Activated effector memory CD4-positive, alpha-beta T cell treated with anti-CD3 and anti-CD28 coated beads, Interleukin-2, amount 50 U/mL, for 16 hours (primary cell): Measurements from ENCODE around the gene HINFP.
A peak's percentile ranks its signal among the peaks of the same experiment; 100 is the strongest.

ENCODE experiments used
- DNase-seq: peaks from one replicate; pipeline ENCODE4 v3.0.0-alpha.2; 2020

Gene HINFP, protein sequence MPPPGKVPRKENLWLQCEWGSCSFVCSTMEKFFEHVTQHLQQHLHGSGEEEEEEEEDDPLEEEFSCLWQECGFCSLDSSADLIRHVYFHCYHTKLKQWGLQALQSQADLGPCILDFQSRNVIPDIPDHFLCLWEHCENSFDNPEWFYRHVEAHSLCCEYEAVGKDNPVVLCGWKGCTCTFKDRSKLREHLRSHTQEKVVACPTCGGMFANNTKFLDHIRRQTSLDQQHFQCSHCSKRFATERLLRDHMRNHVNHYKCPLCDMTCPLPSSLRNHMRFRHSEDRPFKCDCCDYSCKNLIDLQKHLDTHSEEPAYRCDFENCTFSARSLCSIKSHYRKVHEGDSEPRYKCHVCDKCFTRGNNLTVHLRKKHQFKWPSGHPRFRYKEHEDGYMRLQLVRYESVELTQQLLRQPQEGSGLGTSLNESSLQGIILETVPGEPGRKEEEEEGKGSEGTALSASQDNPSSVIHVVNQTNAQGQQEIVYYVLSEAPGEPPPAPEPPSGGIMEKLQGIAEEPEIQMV

DNA sequence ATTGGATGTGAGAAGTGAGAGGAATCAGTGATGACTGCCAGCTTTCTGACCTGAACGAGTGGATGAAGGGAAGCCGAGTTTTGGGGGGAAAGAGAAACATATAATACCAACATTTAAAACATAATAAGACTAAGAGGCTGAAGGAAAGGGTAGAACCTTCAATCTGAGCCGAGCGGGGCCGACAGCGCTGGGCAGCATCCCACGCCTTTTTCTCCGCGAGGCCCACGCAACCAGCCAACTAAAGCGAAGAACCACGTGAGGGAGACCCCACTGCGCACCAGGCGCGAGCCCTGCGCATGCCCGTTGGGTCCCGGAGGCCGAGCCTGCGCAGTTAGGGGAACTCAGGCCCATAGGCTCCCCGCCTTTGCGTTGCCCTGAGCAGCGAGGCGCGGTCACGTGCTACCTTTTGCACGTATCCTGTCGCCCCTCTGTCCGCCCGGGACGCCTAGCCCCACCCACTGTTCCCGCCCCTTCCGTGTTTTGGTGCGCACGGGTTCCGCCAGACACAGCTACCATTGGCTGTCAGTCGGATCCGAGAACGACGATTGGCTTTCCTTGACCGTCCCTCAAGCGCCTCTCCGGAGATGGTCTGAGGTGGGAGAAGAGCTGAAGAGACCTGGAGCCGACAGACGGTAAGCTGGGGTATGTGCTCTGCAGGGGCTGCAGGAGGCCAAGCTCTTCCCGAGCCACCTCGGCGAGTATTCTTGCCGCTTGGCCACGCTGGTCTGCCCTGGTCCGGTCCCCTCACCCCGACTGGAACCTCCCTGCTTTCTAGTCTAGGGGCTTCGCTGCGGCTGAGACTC, at the start of gene HINFP:
TSS of gene HINFP (plus strand) at position 573 of the 803 bp plus-strand sequence. CDS start 5,365 bp downstream, outside the sequence.
- peak; percentile 100 for DNase-seq

DNA sequence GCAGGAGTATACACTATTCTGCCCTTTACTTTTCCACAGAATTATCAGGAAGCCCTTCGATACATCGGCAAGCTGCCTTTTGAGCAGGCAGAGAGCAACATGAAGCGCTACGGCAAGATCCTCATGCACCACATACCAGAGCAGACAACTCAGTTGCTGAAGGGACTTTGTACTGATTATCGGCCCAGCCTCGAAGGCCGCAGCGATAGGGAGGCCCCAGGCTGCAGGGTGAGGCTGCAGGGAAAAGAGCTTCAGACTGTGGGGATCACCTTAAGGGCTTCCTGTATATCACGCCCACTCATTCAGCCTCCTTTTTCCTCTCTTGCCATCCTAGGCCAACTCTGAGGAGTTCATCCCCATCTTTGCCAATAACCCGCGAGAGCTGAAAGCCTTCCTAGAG, 43.5 kb upstream of the HINFP start:
- DNase-seq, result no peak

DNA sequence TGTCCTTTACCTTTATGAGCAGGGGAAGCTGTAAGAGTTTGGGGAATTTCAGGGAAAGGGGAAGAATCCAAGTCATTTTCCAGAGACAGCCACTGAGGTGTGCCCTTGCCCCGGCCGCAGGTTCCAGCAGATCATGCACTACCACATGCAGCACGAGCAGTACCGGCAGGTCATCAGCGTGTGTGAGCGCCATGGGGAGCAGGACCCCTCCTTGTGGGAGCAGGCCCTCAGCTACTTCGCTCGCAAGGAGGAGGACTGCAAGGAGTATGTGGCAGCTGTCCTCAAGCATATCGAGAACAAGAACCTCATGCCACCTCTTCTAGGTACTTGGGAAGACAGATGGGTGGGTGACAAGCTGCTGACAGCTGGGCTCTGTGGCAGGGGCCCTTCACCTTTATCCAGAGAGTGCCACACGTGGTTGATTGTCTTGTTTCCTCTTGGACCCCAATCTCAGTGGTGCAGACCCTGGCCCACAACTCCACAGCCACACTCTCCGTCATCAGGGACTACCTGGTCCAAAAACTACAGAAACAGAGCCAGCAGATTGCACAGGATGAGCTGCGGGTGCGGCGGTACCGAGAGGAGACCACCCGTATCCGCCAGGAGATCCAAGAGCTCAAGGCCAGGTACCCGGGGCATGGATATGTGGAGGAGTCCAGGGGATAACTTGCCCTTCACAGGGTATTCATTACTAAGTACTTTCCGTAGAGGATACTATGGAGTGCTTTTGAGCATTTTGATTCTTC, 42.5 kb upstream of the HINFP start:
- no peak for DNase-seq

DNA sequence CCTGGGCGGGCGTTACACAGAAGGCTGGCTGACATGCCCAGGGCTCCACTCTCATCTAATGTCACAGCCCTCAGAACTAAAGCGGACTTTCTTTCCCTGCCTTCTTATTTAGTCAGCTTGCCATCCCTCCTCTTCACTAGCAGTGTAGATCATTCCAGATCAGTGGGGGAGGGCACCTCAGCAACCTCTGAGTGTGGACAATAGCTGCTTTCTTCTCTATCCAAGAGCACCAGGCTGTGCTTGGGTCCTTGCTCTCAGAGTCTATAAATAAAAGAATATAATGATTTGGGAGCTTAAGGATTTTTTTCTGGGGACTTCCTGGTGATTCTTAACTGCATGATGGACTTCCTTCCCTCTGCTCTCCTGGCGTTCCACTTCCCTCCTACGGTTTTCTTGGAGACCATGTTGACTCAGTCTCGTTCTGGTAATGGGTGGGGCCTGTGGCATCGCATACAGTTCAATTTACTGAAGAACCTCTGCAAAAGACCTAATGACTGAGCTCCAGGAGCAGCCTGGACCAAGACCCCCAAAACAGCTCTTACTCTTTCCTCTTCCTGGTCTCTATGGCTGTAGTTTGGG, 39.6 kb upstream of the HINFP start:
- DNase-seq, result no peak

DNA sequence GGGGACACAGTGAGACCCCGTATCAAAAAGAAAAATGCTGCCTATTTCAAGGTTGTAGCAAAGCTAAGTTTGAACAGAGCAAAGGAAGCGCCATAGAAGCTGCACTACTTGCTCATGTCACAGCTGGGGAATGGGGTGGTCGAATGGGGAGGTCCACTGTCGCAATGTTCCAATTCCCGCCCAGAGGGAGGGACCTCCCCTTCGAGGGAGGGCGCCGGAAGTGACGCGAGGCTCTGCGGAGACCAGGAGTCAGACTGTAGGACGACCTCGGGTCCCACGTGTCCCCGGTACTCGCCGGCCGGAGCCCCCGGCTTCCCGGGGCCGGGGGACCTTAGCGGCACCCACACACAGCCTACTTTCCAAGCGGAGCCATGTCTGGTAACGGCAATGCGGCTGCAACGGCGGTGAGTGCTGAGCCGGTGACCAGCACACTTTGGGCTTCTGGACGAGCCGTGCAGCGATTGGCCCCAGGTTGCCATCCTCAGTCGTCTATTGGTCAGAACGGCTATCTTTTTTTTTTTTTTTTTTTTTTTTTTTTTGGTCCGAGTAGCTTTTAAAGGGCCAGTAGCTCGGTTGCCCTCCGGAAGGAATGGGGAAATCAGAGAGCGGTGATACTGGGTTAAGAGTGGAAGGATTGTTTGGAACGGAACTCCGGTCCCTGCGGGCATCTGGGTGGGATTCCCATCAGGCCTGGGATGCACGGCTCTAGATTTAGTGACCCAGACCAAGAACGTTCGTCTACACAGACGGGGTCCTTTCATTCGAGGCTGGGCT, 36.5 kb upstream of the HINFP start, which contains the start of gene HMBS:
TSS of gene HMBS (plus strand) at position 219 of the 774 bp plus-strand sequence. CDS start at position 372, 153 bp downstream.
- DNase-seq, result peak; percentile 96

DNA sequence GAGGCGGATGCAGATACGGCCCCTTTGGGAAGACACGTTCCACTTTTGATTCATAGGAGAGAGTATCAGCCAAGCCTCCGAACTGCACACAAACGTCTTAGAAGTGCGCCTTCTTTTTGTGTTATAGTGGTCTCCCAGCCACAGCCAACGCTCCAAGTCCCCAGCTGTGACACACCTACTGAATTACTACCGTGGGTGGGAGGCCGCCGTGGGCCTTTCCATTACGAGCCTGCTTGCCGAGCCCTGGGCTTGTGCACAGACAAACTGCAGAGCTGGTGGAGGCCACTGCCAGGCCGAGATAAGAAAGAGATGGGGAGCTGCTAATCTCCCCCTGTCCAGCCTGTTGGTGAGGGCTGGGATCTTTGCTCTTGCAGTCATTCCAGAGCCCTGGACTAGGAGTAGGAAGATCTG, 35.9 kb upstream of the HINFP start:
- peak; percentile 79 for DNase-seq

DNA sequence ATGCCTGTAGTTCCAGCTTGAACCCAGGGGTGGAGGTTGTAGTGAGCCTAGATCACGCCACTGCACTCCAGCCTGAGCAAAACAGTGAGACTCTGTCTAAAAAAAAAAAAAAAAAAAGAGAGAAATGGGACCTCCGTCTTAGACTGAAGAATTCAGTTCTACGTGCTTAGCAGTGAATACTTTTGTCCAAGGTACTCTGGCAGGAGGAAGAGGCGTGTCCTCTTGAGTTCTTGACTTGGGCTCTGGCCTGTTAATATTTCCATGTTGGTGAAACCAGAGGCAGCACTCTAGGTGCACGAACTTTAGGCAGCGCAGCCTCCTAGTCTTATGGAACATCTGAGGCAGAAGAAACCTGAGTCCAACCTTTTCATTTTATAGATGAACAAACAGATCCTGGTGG, 34.3 kb upstream of the HINFP start:
- no peak for DNase-seq

DNA sequence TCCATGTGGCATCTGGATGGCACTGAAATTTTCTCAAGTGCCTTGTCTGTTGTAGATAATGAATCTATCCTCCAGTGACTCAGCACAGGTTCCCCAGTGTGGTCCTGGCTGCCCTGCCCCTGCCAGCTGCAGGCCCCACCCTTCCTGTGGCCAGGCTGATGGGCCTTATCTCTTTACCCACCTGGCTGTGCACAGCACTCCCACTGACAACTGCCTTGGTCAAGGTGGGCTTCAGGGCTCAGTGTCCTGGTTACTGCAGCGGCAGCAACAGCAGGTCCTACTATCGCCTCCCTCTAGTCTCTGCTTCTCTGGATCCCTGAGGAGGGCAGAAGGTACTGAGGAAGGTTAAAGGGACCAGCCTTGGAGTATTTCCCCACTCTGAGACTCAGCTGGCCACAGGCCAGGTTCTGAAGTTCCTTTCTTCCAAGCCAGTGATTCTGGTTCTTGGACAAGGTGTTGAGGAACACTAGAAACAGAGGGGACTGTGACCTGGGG, 33.6 kb upstream of the HINFP start:
- no peak for DNase-seq

DNA sequence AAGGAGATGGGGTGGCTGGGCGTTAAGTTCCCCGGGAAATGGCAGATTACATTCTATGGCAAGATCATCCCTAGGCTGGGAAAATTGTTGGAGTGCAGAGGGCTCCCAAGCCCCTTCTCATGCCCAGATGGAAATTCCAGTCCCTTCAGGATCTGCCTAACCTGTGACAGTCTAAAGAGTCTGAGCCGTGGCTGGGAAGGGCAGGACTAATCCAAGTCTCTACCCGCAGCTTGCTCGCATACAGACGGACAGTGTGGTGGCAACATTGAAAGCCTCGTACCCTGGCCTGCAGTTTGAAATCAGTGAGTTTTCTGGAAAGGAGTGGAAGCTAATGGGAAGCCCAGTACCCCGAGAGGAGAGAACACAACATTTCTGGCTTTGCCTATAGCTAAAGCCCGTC, 33.0 kb upstream of the HINFP start:
- no peak for DNase-seq

DNA sequence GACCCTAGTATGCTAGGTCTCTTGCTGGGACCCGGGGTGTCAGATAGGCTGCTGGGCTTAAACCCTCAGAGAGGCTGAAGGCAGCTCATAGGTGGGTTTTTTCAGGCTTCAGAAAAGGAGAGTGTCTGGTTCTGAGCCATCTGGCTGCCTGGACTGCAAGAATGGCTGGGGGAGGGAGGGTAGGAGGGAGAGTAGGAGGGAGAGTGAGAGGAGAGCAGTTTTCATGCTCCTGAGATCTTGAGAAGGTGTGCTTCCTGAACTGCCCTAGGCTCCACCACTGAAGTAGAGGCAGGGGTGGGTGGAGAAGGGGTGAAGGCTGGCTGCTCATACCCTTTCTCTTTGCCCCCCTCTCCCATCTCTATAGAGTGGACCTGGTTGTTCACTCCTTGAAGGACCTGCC, 32.1 kb upstream of the HINFP start:
- no peak for DNase-seq

DNA sequence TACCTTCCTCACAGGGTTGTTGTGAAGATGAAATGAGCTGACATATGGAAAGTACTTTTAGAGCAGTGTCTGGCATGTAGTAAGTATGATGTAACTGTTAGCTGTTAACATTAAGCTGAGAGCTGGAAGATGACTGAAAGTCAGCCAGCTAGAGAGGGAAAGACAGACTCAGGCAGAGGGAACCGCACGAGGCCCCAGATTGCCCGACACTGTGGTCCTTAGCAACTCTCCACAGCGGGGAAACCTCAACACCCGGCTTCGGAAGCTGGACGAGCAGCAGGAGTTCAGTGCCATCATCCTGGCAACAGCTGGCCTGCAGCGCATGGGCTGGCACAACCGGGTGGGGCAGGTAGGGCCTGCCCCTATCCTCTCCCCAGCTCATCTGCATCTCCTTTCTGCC, 30.2 kb upstream of the HINFP start:
- no peak for DNase-seq

DNA sequence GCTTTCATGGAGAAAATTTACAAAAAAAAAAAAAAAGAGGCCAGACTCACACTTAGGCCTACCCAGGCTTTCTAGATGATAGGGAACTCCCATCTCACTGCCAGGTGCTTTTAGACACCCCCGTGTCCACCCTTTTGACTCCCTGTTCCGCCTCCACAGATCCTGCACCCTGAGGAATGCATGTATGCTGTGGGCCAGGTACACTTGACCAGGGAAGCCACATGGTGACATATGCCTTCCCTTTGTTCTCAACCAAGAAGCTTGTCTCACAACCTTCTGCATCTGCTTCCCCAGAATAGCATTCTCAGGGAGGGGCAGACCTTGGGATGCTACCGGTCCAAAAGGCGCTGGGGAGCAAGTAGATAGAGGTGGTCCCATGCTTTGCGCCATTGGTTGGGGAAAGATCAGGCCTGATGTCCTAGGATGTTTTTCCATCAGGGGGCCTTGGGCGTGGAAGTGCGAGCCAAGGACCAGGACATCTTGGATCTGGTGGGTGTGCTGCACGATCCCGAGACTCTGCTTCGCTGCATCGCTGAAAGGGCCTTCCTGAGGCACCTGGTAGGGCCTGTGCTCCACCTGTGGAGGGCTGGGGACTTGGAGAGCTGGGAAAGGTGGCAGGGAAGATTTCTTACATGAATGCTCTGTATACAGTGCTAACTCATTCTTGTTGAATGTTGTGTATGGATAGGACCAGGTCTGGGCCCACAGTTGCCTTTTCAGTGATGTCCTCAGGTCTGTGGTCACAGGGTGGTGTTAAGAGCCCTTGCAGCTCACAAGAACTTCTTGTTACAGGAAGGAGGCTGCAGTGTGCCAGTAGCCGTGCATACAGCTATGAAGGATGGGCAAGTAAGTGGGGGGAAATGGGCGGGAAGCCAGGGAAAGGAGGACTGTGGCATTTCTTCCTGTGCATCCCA, 29.2 kb upstream of the HINFP start:
- DNase-seq, result no peak

DNA sequence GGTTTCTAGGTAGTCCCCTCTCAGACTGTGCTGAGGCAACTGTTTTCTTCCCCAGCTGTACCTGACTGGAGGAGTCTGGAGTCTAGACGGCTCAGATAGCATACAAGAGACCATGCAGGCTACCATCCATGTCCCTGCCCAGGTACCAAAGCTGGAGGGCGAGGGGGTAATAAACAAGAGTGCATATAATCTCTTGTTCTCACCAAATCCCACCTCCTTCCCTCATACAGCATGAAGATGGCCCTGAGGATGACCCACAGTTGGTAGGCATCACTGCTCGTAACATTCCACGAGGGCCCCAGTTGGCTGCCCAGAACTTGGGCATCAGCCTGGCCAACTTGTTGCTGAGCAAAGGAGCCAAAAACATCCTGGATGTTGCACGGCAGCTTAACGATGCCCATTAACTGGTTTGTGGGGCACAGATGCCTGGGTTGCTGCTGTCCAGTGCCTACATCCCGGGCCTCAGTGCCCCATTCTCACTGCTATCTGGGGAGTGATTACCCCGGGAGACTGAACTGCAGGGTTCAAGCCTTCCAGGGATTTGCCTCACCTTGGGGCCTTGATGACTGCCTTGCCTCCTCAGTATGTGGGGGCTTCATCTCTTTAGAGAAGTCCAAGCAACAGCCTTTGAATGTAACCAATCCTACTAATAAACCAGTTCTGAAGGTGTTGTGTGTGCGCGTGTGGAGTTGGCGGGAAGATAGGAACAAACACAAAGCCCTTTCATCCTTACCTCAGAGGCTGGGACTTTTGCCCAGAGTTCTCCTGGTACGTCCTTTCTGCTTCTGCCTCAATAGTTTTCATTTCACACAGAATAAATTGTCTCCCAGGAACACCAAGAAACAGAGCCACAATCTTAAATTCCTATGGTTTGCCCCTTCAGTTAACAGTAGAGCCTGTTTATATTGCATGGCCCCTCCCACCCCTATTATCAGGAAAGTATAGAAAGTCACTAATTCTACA, 28.2 kb upstream of the HINFP start:
- DNase-seq, result no peak

DNA sequence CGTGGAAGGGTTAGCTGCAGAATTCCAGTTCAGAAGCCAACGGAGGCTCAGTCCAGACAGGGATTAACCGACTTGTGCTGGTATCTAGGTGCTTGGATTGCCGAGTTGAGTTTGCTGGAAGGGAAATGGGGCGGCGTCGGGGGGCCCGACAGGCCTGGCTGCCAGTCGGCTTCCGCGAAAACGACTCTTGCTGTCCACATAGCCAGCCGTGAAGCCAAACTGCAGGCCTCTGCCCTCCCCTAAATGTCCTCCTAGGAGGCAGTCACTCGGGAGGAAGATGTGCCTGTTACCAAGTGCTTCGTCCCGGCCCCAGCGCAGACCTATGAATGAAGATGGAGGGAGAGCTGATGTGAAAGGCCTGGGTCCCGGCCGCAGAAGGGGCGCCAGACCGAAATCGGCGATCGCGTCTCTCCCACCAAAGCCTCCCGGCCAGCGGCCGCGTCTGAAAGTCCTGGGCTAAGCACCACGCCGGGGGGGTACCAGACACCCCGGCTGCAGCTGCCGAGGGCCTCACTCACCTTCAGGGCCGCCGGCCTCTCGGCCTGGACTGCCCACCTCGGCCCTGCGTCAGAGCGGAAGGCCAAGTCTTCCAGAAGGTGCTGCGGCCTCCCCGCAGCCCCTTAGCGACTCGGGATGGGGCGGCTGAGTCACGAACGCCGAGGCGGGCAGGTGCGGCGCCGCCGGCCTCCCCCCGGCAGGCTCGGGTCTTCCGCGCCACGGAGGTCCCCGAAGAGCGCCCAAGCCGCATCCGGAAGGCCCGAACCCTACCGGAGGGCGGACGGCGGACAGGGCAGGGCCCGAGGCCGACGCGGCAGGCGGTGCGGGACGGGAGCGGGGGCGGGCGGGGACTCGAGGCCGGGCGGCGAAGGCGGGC, 27.2 kb upstream of the HINFP start:
- DNase-seq, result peak; percentile 83

DNA sequence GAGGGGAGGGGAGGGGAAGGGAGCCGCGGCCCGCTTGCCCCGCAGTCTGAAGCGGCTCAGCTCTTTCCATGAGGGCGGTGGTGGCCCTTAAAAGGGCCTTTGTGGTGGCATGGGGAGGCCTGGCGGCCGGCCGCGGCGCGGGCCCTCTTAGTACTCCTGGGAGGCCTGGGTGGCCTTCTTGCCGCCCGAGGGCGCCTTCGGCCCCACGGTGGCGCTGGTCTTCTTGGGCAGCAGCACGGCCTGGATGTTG, 26.6 kb upstream of the HINFP start:
- peak; percentile 89 for DNase-seq

DNA sequence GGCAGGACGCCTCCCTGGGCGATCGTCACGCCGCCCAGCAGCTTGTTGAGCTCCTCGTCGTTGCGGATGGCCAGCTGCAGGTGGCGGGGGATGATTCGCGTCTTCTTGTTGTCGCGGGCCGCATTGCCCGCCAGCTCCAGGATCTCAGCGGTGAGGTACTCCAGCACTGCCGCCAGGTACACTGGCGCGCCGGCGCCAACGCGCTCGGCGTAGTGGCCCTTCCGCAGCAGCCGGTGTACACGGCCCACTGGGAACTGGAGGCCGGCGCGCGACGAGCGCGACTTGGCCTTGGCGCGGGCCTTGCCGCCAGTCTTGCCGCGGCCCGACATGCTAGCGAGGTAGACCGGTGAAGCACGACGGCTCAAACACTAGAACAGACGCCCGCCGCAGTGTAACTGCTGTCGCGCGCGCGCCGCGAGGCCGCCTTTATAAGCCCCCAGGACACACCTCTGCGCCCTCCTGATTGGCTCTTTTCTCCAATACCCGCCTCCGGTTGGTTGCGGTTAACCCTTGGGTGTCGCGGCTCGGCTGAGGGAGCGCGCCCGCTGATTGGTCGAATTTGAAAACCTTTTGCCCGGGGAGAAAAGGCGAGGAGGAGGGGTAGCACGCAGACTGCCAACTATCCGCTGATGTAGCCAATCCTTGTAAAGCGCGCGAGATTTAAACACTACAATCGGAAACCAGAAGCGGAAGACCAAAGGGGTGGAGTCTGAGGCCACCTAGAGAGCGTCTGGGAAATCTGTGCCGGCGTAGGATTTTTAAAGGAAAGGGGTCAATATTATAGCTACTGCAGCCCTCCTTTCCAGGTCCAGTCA, 26.1 kb upstream of the HINFP start:
- peak; percentile 100 for DNase-seq

DNA sequence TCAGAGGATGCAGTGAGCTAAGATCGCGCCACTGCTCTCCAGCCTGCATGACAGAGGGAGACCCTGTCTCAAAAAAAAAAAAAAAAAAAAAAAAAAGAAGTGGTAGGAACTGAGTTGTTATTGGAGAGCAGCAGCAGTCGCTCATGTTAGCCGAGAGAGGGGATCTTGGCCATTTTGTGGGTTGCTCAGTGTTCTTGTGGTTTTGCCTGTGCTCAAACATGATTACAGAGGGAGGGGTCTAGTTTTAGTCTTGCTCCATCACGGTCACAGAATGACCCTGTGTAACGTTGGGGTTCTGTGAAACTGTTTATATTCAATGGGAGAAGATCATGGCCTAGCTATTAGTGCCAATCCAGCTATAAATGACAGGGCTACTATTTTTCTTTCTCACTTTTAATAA, 21.7 kb upstream of the HINFP start:
- DNase-seq, result no peak
